Breast epithelium (tissue), 3 donors: Measurements from ENCODE around the gene TMIGD3.

Experiments
- POLR2A ChIP-seq: fragments of 450-650 bp; IDR thresholded peaks from one replicate; pipeline ENCODE4 v1.6.1; 2016; ENCODE audit warnings: antibody characterized with exemption, mild to moderate bottlenecking, moderate library complexity
- POLR2AphosphoS5 ChIP-seq, 3 donors: sonication (generic); formaldehyde crosslinking; IDR thresholded peaks; one replicate each; pipeline ENCODE4 v1.6.1; 2017; ENCODE audit warnings: antibody characterized with exemption in 3 of 3
- TF ChIP-seq, protein P1 (sequence below), 3 donors: fragments of 450-650 bp; IDR thresholded peaks; one replicate each; pipeline ENCODE4 v1.5.1; 2016 to 2017; ENCODE audit warnings: antibody characterized with exemption in 3 of 3, mild to moderate bottlenecking in 3 of 3, moderate library complexity in 3 of 3

- TF ChIP-seq, protein P1, sequence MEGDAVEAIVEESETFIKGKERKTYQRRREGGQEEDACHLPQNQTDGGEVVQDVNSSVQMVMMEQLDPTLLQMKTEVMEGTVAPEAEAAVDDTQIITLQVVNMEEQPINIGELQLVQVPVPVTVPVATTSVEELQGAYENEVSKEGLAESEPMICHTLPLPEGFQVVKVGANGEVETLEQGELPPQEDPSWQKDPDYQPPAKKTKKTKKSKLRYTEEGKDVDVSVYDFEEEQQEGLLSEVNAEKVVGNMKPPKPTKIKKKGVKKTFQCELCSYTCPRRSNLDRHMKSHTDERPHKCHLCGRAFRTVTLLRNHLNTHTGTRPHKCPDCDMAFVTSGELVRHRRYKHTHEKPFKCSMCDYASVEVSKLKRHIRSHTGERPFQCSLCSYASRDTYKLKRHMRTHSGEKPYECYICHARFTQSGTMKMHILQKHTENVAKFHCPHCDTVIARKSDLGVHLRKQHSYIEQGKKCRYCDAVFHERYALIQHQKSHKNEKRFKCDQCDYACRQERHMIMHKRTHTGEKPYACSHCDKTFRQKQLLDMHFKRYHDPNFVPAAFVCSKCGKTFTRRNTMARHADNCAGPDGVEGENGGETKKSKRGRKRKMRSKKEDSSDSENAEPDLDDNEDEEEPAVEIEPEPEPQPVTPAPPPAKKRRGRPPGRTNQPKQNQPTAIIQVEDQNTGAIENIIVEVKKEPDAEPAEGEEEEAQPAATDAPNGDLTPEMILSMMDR (IDR thresholded peaks at IDR 0.05), result no peak
- TF ChIP-seq POLR2A, result no peak
- TF ChIP-seq POLR2AphosphoS5 (IDR thresholded peaks at IDR 0.05), result no peak
Measured at GRCh38 chr1:111553196-111553595, 49.8 kb upstream of the TMIGD3 start.
